GM23248 (cell line): ENCODE measurements around the gene RNF39.

Experiments used
- EZH2 ChIP-seq: fragments of 200-600 bp; sonication (generic); IDR thresholded peaks from 2 replicates; pipeline ENCODE4 v1.6.1; 2018; ENCODE audit warnings: antibody characterized with exemption, mild to moderate bottlenecking; ENCODE audit not compliant: insufficient read depth, poor library complexity, severe bottlenecking
- EZH2phosphoT487 ChIP-seq: fragments of 200-600 bp; sonication (generic); IDR thresholded peaks from 2 replicates; pipeline ENCODE4 v1.6.1; 2018; ENCODE audit warnings: antibody characterized with exemption, moderate library complexity, mild to moderate bottlenecking, low read depth; ENCODE audit not compliant: insufficient read depth

DNA sequence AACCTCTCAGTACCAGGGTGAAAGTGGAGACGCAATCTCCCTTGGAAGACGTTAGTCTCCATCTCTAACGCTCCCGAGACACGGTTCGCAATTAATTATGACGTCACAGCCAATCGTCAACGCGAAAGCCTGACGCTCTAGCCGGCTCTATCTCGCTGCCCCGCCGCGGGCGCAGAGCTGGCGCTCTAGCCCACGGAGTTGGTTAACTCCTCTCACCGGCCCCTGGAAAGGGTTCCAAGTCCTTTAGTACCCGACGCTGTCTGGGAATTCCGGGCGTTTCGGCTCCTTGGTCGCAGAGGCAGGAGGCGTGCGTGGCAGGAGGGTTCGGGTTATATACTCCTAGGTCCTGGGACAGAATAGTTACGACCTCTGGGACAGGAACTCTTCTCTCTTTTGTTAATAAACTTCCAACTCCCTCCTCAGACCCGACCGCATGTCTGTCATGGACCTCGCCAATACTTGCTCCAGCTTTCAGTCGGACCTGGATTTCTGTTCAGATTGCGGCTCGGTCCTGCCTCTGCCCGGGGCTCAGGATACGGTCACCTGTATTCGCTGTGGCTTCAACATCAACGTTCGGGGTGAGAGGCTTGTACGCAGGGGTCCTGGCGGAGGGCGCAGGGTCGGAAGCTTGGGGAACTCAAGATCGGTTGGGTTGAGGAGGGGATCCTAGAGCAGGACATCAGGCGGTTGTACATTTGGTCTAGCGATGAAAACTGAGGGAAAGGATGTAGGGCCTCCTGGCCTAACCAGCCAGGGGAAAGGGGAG, 14.3 kb downstream of the RNF39 start, which contains the start of gene POLR1H:
- TF ChIP-seq EZH2phosphoT487 (no peak), EZH2 (no peak)
